ENCODE measurements around the gene D2HGDH.

Gene D2HGDH

DNA sequence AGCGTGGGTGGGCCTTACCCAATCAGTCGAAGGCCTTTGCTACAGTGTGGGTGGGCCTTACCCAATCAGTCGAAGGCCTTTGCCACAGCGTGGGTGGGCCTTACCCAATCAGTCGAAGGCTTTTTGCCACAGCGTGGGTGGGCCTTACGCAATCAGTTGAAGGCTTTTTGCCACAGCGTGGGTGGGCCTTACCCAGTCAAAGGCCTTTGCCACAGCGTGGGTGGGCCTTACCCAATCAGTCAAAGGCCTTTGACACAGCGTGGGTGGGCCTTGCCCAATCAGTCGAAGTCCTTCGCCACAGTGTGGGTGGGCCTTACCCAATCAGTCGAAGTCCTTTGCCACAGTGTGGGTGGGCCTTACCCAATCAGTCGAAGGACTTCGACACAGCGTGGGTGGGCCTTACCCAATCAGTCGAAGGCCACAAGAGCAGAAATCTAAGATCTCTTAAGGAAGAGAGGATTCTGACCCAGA is 25.9 kb downstream of the D2HGDH start:
- TF ChIP-seq, protein P1, sequence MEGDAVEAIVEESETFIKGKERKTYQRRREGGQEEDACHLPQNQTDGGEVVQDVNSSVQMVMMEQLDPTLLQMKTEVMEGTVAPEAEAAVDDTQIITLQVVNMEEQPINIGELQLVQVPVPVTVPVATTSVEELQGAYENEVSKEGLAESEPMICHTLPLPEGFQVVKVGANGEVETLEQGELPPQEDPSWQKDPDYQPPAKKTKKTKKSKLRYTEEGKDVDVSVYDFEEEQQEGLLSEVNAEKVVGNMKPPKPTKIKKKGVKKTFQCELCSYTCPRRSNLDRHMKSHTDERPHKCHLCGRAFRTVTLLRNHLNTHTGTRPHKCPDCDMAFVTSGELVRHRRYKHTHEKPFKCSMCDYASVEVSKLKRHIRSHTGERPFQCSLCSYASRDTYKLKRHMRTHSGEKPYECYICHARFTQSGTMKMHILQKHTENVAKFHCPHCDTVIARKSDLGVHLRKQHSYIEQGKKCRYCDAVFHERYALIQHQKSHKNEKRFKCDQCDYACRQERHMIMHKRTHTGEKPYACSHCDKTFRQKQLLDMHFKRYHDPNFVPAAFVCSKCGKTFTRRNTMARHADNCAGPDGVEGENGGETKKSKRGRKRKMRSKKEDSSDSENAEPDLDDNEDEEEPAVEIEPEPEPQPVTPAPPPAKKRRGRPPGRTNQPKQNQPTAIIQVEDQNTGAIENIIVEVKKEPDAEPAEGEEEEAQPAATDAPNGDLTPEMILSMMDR (IDR thresholded peaks at IDR 0.05): no peak

DNA sequence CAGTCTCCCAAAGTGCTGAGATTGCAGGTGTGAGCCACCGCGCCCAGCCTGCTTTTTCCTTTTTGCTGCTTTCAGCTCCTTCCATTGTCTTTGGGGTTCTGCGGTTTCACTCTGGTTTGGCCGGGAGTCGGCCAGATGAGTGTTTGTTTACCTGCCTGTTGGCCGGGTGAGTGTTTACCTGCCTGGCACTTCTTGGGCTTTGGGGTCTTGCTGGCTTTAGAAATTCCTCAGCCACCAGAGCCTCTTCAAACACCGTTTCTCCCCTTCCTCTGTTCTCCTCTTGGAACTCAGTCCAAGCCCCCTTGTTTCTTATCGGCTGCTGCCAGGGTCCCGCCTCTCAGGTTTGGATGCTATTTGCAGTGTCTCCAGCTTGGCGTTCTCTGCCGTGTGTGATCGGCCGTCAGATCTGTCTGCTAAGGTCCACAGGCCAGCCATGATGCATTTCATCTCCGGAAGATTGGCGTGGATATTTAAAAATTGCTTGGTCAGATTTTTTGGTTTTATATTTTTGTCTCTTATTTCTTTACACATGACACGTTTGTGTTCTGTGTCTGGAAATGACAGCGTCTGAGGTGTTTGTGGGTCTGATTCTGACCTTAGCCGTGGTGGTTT is 28.0 kb downstream of the D2HGDH start:
- TF ChIP-seq, protein P1 (IDR thresholded peaks at IDR 0.05): no peak

DNA sequence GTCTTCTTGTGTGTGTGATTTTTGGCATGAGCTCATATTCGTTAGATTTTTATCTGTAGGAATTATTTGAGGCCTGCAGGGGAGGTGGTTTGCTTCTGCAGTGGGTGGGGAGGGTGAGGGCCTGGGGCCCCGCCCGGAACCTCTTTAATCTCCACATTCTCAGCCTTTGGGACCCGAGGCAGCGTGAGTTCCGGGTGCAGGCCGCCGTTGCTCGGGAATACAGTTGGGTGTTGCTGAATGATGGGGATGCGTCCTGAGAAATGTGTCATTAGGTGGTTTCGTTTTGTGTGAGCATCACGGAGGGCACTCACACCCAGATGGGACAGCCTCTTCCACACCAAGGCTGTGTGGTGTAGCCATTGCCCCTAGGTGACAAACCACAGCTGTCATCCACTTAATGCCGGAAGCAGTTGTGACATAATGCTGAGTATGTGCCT is 28.5 kb downstream of the D2HGDH start:
- TF ChIP-seq, protein P1 (IDR thresholded peaks at IDR 0.05): no peak

DNA sequence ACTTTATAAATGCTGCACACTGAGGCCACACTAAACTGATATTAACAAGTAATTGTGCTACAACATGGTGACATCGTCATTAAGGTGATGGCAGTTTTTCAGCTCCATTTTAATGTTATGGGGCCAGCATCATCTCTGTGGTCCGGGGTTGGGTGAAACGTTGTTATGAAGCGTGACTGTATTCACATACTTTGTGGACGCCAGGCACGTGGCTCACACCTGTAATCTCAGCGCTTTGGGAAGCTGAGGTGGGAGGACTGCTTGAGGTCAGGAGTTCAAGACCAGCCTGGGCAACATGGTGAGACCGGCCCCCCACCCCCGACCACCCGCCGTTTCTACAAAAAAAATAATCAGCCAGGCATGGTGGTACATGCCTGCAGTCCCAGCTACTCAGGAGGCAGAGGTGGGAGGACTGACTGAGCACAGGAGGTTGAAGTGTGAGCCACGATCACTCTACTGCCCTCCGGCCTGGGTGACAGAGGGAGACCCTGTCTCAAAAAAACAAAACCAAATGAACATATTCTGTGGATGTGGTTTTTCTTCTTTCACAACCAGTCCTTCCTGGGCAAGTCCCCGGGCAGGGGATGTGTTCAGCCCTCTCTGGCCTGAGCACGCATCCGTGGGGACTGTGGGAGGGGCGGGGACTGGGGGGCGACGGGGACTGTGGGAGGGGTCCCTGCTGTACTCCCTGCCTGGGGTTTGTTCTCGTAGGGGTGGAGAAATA is 29.3 kb downstream of the D2HGDH start:
- TF ChIP-seq, protein P1 (IDR thresholded peaks at IDR 0.05): no peak

DNA sequence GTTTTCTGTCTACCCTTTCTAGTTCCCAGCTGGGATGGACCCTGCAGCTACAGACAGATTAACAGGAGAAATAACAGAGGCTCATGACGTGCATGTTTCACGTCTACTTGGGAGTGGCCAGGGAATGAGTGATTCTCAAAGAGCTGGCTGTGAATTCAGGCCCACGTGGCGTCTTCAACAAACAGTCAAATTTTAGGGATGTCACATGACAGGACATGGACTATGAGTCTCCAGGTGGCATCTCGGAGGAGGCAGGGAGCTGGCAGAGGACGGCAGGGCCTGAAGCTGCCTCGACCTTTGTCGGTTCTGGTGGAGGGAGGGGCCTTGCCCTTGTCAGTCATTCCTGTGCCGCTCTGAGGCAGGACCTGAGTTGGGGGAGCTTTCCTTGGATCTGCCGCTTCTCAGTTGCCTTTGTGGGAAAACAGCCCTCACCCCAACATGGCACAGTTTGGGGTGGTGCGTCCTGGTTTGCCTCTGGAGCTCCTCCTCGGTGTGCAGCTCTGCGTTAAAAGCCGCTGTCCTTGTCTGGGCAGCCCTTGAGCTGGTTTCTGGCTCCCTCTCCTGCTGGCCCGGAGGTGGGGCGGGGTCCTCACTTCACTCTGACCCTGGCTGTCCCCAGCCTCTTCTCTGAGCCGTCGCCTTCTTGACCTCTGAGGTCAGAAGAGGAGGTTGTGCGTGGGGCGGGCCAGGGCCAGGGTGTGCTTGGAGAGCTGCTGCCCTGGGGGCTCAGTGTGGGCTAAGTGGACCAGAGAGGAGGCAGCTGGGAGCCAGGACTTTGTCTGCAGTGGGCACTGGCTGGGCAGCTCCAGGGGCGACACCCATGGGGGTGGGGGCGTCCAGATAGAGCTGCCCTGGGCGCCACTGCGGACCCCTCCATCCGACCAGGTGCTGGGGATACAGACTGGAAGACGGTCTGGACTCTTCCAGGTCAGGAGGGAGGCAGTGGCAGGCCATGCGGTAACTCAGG is 30.1 kb downstream of the D2HGDH start:
- TF ChIP-seq, protein P1 (IDR thresholded peaks at IDR 0.05): no peak

DNA sequence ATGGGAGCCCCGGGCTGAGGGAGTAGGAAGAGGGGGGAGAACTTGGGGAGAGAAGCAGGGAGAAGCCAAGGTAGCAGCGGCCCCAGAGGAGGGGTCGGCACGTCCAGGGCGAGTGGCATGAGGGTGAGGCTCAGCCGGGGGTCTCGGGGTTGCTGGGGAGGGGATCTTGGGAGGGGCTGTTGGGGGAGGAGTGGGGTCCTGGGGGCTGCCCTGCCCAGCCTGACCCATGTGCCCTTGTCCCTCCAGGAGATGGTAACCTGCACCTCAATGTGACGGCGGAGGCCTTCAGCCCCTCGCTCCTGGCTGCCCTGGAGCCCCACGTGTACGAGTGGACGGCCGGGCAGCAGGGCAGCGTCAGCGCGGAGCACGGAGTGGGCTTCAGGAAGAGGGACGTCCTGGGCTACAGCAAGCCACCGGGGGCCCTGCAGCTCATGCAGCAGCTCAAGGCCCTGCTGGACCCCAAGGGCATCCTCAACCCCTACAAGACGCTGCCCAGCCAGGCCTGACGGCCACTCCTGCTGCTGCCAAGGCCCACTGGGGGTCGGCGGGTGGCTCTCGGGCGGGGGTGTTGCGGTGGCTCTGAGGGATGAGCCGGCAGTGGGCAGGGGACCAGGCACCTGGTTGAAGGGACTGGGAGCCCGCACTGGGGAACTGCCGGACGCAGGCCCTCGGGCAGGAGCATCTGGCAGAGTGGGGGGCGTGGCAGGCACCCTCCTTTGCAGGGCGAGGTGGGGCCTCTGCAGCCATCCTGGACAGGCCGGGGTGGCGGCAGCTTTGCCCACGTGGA is 33.2 kb downstream of the D2HGDH start:
- TF ChIP-seq, protein P1 (IDR thresholded peaks at IDR 0.05): no peak
